K562 (cell line): ENCODE measurements around the gene RPS15A. TPM values are rescaled to one million over a fixed set of nuclear protein-coding genes. Genes with fewer than 3 reads are reported as not detected.

Experiments
- ATF1 ChIP-seq, 2 experiments: fragments of 450-650 bp in 1 of 2; IDR thresholded peaks; 2 replicates each; pipeline ENCODE4 v1.6.1; 2016; ENCODE audit warnings: missing compliant biosample characterization in 1 of 2, missing genetic modification characterization in 1 of 2
- BDP1 ChIP-seq: IDR thresholded peaks from 3 replicates; pipeline ENCODE4 v1.6.1; 2011; ENCODE audit not compliant: insufficient read length, insufficient read depth
- E2F3 ChIP-seq: fragments of 250-450 bp; sonication (Bioruptor Pico); IDR thresholded peaks from 2 replicates; pipeline ENCODE4 v1.4.0; 2020; ENCODE audit warnings: mild to moderate bottlenecking
- TAF15 ChIP-seq: fragments of 200-400 bp; formaldehyde crosslinking; IDR thresholded peaks from 2 replicates; pipeline ENCODE4 v1.6.1; 2017; ENCODE audit warnings: mild to moderate bottlenecking, low read depth, low read length, moderate library complexity
- TCF3 ChIP-seq: sonication (generic); formaldehyde crosslinking; IDR thresholded peaks from 2 replicates; pipeline ENCODE4 v1.4.0; 2020; ENCODE audit warnings: mild to moderate bottlenecking, missing genetic modification reagents
- ZNF282 ChIP-seq: sonication (generic); formaldehyde crosslinking; IDR thresholded peaks from 2 replicates; pipeline ENCODE4 v1.8.1; 2023; ENCODE audit warnings: missing genetic modification reagents
- polyA plus RNA-seq, 8 experiments: library from polyadenylated mRNA; depleted of rRNA in 4 of 8; stranded (reverse) in 5 of 8; unstranded in 3 of 8; fragments of >200 nt; fragmentation: Nextera tagmentation in 2 of 8; fragmentation: Illumina TruSeq in 1 of 8; extraction: Ambion mirVana in 2 of 8; extraction: Trizol in 1 of 8; gene quantifications; 2 replicates each; pipeline versions ENCODE4 v1.2.1 to v1.2.3, GENCODE V29; 2011 to 2014; ENCODE audit warnings: inconsistent platforms in 1 of 8, missing spikeins in 1 of 8
- total RNA-seq, 7 experiments: library from RNA; depleted of rRNA in 6 of 7; stranded (reverse); fragments of >200 nt in 6 of 7; fragmentation: Illumina TruSeq in 2 of 7; extraction: Trizol in 2 of 7; gene quantifications; 2 replicates each; pipeline versions ENCODE4 v1.2.1 to v1.2.3, GENCODE V29; 2011 to 2021; ENCODE audit warnings: low replicate concordance in 1 of 7
- TF ChIP-seq, protein P1 (sequence below): fragments of 250-450 bp; sonication (Bioruptor Pico); IDR thresholded peaks from 2 replicates; pipeline ENCODE4 v1.5.0; 2021; ENCODE audit warnings: mild to moderate bottlenecking, borderline replicate concordance
- TF ChIP-seq, protein P2 (sequence below): fragments of 200-800 bp; sonication (Bioruptor generic); IDR thresholded peaks from 2 replicates; pipeline ENCODE4 v1.6.1; 2017; ENCODE audit warnings: missing genetic modification characterization, missing compliant biosample characterization
- TF ChIP-seq, protein P3 (sequence below): fragments of 250-450 bp; sonication (Bioruptor Pico); IDR thresholded peaks from 2 replicates; pipeline ENCODE4 v1.5.0; 2021
- TF ChIP-seq, protein P4 (sequence below): fragments of 150-350 bp; conservative IDR thresholded peaks from 2 replicates; pipeline ENCODE4 v1.6.1; 2014; ENCODE audit warnings: low read length
- TF ChIP-seq, protein P5 (sequence below), 2 experiments: fragments of 450-650 bp; IDR thresholded peaks; 2 replicates each; pipeline ENCODE4 v1.6.1; 2018; ENCODE audit warnings: mild to moderate bottlenecking in 2 of 2, low read depth in 1 of 2; ENCODE audit not compliant: partially characterized antibody in 2 of 2
- TF ChIP-seq, protein P6 (sequence below), 2 experiments: fragments of 450-650 bp in 1 of 2; sonication (generic) in 1 of 2; formaldehyde crosslinking; conservative IDR thresholded peaks; 2 replicates each; pipeline versions ENCODE4 v1.4.0 to v1.8.1; 2020 to 2022; ENCODE audit warnings: mild to moderate bottlenecking in 1 of 2, missing genetic modification reagents in 1 of 2

The RPS15A gene
- total and polyA plus RNA-seq, 9 of the 15 experiments (the other 6 are each of a cell fraction or from before 2014, with no cell fraction given) = 1,397 to 5,474 (median 2,798) TPM

DNA sequence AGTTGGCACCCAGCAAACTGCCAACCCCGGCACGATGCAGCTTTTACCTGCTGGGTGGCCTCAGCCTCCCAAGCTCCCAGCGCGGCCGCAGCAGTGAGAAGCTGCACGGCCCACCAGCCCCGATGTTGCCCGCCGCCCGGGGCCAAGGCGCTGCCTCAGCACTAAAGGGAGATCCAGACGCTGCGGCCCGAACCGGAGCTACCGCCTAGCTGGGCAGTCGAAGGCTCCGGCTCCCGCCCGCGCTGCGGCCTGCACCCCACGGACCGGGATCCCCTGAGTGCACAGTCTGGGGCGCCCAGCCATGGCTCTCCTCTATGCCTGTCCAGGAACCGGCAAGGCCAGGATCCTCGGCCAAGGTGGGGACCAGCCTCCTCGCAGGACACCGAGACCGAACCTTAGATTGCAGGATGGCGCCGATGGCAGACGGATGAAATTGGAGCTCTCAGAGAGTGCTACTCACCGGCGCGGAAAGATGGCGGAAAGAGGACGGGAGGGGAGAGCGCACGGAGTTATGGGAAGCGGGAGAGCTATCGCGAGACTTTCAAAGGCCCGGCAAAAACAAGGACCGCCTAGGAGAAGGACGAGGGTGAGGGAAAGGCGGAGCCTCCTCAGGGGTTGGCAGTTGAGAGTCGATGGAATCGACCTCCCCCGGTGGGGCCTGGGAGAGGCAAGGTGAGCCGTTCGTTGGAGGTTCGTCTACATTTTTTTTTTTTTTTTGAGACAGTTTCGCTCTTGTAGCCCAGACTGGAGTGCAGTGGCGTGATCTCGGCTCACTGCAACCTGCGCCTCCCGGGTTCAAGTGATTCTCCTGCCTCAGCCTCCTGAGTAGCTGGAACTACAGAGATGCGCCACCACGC lies at the start of gene RPS15A (continued):
- TF ChIP-seq, protein P1, sequence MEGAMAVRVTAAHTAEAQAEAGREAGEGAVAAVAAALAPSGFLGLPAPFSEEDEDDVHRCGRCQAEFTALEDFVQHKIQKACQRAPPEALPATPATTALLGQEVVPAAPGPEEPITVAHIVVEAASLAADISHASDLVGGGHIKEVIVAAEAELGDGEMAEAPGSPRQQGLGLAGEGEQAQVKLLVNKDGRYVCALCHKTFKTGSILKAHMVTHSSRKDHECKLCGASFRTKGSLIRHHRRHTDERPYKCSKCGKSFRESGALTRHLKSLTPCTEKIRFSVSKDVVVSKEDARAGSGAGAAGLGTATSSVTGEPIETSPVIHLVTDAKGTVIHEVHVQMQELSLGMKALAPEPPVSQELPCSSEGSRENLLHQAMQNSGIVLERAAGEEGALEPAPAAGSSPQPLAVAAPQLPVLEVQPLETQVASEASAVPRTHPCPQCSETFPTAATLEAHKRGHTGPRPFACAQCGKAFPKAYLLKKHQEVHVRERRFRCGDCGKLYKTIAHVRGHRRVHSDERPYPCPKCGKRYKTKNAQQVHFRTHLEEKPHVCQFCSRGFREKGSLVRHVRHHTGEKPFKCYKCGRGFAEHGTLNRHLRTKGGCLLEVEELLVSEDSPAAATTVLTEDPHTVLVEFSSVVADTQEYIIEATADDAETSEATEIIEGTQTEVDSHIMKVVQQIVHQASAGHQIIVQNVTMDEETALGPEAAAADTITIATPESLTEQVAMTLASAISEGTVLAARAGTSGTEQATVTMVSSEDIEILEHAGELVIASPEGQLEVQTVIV = no peak
- TF ChIP-seq, protein P2, sequence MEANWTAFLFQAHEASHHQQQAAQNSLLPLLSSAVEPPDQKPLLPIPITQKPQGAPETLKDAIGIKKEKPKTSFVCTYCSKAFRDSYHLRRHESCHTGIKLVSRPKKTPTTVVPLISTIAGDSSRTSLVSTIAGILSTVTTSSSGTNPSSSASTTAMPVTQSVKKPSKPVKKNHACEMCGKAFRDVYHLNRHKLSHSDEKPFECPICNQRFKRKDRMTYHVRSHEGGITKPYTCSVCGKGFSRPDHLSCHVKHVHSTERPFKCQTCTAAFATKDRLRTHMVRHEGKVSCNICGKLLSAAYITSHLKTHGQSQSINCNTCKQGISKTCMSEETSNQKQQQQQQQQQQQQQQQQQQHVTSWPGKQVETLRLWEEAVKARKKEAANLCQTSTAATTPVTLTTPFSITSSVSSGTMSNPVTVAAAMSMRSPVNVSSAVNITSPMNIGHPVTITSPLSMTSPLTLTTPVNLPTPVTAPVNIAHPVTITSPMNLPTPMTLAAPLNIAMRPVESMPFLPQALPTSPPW (CRISPR knock-in tag) = peak; percentile 74
- TF ChIP-seq, protein P3, sequence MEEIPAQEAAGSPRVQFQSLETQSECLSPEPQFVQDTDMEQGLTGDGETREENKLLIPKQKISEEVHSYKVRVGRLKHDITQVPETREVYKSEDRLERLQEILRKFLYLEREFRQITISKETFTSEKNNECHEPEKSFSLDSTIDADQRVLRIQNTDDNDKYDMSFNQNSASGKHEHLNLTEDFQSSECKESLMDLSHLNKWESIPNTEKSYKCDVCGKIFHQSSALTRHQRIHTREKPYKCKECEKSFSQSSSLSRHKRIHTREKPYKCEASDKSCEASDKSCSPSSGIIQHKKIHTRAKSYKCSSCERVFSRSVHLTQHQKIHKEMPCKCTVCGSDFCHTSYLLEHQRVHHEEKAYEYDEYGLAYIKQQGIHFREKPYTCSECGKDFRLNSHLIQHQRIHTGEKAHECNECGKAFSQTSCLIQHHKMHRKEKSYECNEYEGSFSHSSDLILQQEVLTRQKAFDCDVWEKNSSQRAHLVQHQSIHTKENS = no peak
- TF ChIP-seq TAF15 (no peak), ZNF282 (CRISPR knock-in tag) (peak; percentile 86; the same call in 1 of the 2 replicates), TCF3 (no peak), ATF1 (CRISPR knock-in tag; IDR thresholded peaks at IDR 0.05) (no peak), ATF1 (tag; IDR thresholded peaks at IDR 0.05) (peak; percentile 71), BDP1 (no peak), E2F3 (0 out of 2 replicates have a peak, but pooled peaks have one; percentile 61)
- TF ChIP-seq, protein P4, sequence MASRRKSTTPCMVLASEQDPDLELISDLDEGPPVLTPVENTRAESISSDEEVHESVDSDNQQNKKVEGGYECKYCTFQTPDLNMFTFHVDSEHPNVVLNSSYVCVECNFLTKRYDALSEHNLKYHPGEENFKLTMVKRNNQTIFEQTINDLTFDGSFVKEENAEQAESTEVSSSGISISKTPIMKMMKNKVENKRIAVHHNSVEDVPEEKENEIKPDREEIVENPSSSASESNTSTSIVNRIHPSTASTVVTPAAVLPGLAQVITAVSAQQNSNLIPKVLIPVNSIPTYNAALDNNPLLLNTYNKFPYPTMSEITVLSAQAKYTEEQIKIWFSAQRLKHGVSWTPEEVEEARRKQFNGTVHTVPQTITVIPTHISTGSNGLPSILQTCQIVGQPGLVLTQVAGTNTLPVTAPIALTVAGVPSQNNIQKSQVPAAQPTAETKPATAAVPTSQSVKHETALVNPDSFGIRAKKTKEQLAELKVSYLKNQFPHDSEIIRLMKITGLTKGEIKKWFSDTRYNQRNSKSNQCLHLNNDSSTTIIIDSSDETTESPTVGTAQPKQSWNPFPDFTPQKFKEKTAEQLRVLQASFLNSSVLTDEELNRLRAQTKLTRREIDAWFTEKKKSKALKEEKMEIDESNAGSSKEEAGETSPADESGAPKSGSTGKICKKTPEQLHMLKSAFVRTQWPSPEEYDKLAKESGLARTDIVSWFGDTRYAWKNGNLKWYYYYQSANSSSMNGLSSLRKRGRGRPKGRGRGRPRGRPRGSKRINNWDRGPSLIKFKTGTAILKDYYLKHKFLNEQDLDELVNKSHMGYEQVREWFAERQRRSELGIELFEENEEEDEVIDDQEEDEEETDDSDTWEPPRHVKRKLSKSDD = peak; percentile 52; the same call in 1 of the 2 replicates
- TF ChIP-seq, protein P5, sequence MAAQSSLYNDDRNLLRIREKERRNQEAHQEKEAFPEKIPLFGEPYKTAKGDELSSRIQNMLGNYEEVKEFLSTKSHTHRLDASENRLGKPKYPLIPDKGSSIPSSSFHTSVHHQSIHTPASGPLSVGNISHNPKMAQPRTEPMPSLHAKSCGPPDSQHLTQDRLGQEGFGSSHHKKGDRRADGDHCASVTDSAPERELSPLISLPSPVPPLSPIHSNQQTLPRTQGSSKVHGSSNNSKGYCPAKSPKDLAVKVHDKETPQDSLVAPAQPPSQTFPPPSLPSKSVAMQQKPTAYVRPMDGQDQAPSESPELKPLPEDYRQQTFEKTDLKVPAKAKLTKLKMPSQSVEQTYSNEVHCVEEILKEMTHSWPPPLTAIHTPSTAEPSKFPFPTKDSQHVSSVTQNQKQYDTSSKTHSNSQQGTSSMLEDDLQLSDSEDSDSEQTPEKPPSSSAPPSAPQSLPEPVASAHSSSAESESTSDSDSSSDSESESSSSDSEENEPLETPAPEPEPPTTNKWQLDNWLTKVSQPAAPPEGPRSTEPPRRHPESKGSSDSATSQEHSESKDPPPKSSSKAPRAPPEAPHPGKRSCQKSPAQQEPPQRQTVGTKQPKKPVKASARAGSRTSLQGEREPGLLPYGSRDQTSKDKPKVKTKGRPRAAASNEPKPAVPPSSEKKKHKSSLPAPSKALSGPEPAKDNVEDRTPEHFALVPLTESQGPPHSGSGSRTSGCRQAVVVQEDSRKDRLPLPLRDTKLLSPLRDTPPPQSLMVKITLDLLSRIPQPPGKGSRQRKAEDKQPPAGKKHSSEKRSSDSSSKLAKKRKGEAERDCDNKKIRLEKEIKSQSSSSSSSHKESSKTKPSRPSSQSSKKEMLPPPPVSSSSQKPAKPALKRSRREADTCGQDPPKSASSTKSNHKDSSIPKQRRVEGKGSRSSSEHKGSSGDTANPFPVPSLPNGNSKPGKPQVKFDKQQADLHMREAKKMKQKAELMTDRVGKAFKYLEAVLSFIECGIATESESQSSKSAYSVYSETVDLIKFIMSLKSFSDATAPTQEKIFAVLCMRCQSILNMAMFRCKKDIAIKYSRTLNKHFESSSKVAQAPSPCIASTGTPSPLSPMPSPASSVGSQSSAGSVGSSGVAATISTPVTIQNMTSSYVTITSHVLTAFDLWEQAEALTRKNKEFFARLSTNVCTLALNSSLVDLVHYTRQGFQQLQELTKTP (IDR thresholded peaks at IDR 0.05; ENCODE audit: low read depth in 1 of 2, partially characterized antibody in 2 of 2) = peak; percentile 80 to 84
- TF ChIP-seq, protein P6, sequence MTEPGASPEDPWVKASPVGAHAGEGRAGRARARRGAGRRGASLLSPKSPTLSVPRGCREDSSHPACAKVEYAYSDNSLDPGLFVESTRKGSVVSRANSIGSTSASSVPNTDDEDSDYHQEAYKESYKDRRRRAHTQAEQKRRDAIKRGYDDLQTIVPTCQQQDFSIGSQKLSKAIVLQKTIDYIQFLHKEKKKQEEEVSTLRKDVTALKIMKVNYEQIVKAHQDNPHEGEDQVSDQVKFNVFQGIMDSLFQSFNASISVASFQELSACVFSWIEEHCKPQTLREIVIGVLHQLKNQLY (CRISPR knock-in tag; conservative IDR thresholded peaks at IDR 0.05) = peak; percentile 42 to 85; a peak in 1 of 4 replicates
